ENCODE results near the gene TEX51.

The TEX51 gene

GRCh38 chr2:126949775-126950174, 51.1 kb downstream of the TEX51 start:
- in situ Hi-C loops (cut with MboI; ENCODE audit: low sequenced_read_pairs): no loop called here

DNA sequence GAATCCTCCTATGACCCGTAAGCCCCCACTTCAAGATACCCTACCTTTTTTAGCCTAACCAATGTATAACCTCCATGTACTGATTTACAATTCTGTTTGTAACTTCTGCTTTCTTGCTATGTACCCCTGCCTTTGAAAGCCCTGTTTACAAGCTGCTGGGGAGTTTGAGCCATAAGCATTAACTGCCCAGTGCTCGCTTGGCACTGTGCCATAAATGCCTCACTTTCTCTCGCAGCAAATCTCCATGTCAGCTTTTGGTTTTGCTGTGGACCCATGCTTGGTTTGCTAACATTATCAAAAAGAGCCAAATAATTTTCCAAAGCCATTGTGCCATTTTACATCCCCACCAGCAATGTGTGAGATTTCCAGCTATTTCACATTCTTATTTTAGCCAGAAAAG, 51.8 kb downstream of the TEX51 start:
- in situ Hi-C loops (cut with MboI; ENCODE audit: low sequenced_read_pairs): no loop called here
